Astrocyte of the cerebellum (primary cell): ENCODE data around the gene PRSS27.

ENCODE experiments used
- DNase-seq: peaks from one replicate; pipeline ENCODE4 v3.0.0-alpha.2; 2011; ENCODE audit warnings: low read depth
- H3K4me3 ChIP-seq: 2 replicates; pipeline ENCODE4 v1.5.1; 2011; ENCODE audit warnings: mild to moderate bottlenecking, low read depth, low read length, moderate library complexity
- in situ Hi-C: cut with HindIII; loops from 2 replicates; pipeline ENCODE4 v1.10.0; 2017; ENCODE audit warnings: low sequenced_read_pairs
- TF ChIP-seq, protein P1 (sequence below): IDR thresholded peaks from 2 replicates; pipeline ENCODE4 v1.5.1; 2012; ENCODE audit warnings: low read length, low read depth, moderate library complexity, mild to moderate bottlenecking; ENCODE audit errors: missing control alignments

Gene PRSS27

DNA sequence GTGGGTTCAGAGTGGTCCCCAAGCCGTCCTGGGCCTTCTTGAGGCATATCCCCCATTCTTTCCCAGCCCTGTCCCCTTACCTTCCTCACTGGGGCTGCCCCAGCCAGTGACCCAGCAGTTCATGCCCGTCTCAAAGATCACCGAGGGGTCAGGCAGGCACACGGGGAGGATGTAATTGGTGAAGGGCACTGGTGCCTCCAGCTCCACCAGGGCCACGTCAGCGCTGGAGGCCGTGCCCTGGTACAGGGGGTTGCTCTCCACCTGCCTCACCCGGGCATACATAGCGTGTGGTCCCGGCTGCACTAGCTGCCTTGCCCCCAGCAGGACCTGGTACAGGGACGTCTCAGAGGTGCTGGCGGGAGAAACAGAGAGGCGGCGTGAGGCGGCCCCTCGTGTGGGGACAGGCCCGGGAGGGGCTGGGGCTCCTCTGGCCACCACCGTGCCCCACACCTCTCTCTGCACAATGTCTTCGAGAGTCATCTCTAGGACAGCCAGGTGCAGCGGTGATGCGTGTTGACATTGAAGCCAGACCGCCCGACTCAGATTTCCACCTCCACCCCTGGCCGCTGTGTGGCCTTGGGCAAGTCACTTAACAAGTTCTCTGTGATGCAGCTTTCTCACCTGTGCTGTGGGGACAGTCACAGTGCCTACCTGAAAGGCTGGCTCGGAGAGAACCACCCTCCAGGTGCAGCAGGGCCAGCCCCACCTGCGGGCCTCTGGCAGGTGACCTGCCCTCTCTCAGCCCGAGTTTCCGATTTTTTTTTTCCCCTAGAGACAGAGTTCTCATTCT, 5.8 kb downstream of the PRSS27 start:
- H3K4me3 ChIP-seq = no peak overlapping the region
- DNase-seq = no peak
- in situ Hi-C loops = no loop called here
- TF ChIP-seq, protein P1, sequence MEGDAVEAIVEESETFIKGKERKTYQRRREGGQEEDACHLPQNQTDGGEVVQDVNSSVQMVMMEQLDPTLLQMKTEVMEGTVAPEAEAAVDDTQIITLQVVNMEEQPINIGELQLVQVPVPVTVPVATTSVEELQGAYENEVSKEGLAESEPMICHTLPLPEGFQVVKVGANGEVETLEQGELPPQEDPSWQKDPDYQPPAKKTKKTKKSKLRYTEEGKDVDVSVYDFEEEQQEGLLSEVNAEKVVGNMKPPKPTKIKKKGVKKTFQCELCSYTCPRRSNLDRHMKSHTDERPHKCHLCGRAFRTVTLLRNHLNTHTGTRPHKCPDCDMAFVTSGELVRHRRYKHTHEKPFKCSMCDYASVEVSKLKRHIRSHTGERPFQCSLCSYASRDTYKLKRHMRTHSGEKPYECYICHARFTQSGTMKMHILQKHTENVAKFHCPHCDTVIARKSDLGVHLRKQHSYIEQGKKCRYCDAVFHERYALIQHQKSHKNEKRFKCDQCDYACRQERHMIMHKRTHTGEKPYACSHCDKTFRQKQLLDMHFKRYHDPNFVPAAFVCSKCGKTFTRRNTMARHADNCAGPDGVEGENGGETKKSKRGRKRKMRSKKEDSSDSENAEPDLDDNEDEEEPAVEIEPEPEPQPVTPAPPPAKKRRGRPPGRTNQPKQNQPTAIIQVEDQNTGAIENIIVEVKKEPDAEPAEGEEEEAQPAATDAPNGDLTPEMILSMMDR = no peak

DNA sequence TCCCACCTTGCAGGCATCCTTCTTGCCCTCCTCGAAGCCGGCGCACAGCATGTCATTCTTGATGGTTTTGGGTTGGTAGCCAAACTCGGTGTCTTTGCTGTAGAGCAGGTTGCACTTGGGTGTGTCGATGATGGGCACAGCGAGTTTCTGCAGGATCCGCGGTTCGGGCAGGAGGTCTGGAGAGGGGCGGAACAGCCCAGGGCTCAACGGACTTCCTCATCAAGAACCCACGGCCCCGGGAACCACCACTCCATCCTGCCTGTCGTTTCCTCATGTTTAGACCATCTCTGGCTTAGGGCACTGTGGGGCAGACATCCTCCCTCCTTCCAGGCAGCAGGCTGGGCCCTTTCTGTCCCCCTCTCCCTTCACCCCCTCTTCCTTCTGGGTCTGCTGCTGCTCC, 6.5 kb downstream of the PRSS27 start:
- DNase-seq = no peak
- H3K4me3 ChIP-seq = no peak overlapping the region
- TF ChIP-seq, protein P1 = no peak
- in situ Hi-C loops = no loop called here

DNA sequence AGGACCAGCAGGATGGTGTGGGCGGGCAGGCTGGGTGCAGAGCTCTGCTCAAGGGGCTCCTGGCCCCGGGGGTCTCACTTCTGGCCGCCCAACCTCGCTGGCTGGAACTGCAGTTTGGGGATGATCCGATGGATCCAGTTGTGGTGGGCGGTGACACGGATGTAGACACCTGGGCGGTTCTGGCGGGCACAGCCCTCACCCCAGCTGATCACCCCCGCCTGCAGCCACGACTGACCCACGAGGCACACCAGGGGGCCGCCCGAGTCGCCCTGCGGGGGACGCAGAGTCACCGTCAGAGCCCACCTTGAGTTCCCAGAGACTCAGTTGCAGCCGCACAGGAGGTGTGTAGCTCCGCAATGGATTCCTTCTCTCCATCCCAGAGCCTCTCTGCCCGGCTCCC, 7.5 kb downstream of the PRSS27 start:
- TF ChIP-seq, protein P1 = no peak
- in situ Hi-C loops = no loop called here
- no peak for DNase-seq
- H3K4me3 ChIP-seq = no peak overlapping the region

DNA sequence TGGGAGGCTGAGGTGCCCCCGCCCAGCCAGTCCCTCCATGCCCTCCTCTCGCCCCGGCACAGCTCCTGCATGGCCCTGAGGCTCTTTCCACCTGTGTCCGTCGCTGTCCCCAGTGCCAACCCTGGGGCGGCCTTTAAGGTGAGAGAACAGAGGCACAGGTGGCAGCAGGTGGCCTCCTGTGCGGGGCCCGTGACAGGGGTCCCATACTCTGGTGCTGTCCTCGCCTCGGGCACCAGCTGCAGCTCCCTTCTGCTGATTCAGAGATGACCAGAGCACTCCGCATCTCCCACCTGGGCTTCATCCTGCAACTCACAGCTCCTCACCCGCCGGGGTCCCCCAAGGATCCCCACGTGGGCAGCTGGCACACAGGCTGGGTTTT, 8.0 kb downstream of the PRSS27 start:
- no peak for DNase-seq
- TF ChIP-seq, protein P1 = no peak
- no peak overlapping the region for H3K4me3 ChIP-seq
- in situ Hi-C loops = no loop called here

DNA sequence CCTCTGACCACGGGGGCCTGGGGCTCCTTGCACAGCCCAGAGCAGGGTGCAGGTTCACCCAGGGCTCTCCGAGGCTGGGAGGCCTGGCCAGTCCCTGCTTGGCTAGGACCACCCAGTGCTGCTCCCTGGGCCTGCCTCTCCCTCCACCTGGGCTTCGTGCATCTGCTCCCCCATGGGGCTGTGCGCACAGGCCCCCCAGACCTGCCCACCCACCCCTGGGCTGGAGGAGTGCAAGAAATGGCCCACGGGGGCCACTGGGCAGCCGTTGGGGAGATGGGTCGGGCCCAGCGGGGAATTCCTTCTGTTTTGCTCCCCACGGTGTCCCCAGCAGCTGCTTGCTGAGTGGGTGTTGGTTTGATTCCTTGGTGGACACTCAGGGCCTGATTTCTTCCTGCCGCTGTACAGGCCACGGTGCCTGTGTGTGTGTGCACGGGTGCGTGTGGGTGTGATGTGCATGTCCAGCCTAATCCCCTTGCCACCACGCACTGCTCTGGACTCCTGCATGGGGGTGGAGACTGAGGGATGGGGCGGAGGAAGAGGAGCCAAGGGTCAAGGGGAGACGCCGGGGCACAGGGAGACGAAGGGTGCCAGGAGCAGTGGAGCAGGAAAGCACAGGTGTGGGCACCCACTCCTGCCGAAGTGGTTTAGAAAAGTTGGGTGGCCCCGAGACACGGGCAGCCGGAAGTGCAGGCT, 8.5 kb downstream of the PRSS27 start:
- in situ Hi-C loops = no loop called here
- TF ChIP-seq, protein P1 = no peak
- DNase-seq = no peak
- H3K4me3 ChIP-seq = no peak overlapping the region

DNA sequence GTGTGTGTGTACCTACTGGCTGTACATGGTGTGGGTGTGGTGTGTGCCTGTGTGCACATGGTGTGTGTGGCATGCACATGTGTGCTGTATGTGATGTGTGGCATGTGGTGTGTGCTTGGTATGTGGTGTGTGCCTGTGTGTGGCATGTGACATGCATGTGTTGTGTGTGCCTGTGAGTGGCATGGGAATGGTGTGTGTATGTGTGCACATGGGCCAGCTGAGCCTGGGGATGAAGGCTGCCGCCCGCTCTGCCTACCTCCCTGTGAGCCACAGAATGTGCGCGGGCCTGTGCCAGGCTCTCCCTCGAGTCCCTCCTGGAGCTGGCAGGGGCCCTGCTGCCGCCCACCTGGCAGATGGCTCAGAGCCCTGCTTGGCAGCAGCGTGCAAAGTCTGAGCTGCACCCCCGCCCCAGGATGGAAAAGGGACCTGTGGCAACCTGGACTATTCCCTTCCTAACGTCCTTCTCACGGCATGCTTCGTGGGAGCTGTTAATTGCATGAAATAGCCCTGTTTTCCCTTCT, 9.3 kb downstream of the PRSS27 start:
- in situ Hi-C loops = no loop called here
- DNase-seq = no peak
- H3K4me3 ChIP-seq = no peak overlapping the region
- TF ChIP-seq, protein P1 = no peak
